GM12865 (cell line): ENCODE measurements around the gene ATF7IP.

ENCODE experiments used
- DNase-seq: peaks from one replicate; pipeline ENCODE4 v3.0.0; 2010; ENCODE audit warnings: low read depth
- H3K4me3 ChIP-seq: 2 replicates; pipeline ENCODE4 v1.5.1; 2011; ENCODE audit warnings: mild to moderate bottlenecking, low read depth, low read length, control low read depth
- TF ChIP-seq, protein P1 (sequence below): IDR thresholded peaks from 2 replicates; pipeline ENCODE4 v1.5.1; 2011; ENCODE audit warnings: low read length, control low read depth, low read depth, inconsistent platforms; ENCODE audit not compliant: insufficient read depth; ENCODE audit errors: missing control alignments

ATF7IP gene

DNA sequence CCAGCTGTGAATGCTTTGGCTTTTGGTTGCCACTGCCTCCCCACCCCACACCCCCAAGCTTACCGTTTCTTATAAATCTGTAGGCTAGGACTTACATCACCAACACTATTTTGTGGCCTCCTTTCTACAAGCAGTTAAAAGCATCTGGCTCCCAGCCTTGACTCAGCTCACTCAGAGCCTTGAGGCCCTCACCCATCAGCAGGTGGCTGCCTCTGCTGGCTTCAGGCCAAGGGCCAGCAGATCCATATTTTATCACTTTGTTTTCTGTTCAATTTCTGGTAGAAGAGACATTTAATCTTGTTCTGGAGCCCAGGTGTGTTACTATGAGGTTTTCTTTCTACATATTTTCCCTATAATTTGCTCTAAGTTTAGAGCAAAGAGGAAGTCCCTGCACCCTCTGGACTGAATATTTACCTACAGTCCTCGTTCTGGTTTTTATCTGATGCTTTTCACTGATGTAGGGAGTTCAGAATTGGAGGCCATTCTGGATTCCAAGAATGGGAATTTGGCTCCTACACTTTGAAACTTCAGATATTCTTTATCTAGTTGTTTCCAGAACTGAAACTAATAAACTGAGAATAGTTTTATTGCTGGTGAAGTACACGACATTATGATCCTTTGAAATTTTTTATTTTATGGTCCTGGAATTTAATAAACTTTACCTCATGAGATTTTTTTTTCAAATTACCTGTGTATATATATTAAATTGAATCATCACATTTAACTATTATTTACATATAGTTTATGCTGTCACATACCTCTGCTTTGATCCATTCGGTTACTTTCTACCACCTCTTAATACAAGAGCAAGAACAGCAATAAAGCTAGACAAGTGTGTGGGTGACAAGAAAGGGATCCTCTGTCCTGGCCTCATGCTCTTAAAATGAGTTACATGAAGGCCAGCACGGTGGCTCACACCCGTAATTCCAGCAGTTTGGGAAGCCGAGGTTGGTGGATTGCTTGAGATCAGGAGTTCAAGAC, 180.0 kb downstream of the ATF7IP start:
- no peak overlapping the region for H3K4me3 ChIP-seq
- DNase-seq = no peak
- TF ChIP-seq, protein P1, sequence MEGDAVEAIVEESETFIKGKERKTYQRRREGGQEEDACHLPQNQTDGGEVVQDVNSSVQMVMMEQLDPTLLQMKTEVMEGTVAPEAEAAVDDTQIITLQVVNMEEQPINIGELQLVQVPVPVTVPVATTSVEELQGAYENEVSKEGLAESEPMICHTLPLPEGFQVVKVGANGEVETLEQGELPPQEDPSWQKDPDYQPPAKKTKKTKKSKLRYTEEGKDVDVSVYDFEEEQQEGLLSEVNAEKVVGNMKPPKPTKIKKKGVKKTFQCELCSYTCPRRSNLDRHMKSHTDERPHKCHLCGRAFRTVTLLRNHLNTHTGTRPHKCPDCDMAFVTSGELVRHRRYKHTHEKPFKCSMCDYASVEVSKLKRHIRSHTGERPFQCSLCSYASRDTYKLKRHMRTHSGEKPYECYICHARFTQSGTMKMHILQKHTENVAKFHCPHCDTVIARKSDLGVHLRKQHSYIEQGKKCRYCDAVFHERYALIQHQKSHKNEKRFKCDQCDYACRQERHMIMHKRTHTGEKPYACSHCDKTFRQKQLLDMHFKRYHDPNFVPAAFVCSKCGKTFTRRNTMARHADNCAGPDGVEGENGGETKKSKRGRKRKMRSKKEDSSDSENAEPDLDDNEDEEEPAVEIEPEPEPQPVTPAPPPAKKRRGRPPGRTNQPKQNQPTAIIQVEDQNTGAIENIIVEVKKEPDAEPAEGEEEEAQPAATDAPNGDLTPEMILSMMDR = no peak

DNA sequence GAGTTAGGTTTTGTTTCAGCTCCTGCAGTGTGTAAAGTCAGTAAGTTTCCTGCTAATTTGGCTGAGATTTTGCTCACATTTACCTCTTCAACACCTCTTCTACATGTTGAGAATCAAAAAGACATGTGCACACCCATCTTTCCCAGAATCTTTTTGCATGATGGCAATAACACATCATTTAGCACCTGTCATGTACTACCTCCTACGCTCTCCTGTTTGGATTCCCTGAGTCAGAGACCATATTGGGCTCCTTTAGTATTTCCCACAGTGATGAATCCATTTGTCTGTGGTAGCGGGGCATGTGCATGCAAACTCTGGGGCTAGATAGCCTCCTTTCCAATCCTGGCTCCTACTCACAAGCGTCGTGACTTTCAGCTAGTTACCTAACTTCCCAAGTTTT, 182.1 kb downstream of the ATF7IP start:
- no peak overlapping the region for H3K4me3 ChIP-seq
- no peak for DNase-seq
- TF ChIP-seq, protein P1 = no peak

DNA sequence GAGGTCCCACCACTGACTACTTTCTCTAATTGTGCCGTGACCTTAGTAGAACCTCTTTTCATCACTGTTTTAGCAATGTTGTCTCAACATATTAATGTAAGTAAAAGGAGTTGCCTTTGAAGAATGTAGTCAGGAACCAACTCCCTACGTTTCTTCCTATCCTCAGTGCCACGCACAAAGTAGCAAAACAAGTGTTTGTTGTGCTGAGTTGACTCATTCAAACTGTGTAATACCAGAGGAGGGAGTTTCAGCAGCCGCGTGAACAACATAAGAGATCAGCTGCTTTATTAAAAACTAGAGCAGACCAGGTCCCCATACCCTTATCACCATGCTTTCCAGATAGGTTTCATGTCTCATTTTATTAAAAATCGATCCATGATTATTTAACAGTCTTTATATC, 183.1 kb downstream of the ATF7IP start:
- TF ChIP-seq, protein P1 = no peak
- no peak for DNase-seq
- no peak overlapping the region for H3K4me3 ChIP-seq
